GM21619 (cell line): ENCODE measurements around the gene FGA.

ENCODE experiments used
- ATAC-seq: cut with Tn5 transposase; IDR thresholded peaks from one replicate; pipeline ENCODE4 v1.9.1; 2021; ENCODE audit not compliant: unreplicated experiment

The FGA gene

DNA sequence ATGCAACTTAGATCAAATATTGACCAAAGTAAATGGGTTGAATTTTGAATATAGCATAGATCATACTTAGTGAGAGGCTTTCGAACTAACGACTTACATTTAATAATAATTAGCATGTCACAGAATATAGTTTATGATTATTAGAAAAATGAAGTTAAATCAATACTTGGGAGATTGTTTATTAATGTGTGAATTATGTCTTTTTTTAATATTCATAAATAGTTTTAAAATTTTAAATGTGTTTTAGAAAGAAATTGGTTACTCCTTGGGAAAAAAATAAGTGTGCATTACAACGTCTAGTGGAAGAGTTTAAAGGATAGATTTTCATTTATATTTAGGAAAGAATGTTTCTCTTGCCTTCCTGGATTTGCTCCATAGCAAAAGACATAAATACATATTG lies 7.3 kb downstream of the FGA start:
- ATAC-seq = no peak

DNA sequence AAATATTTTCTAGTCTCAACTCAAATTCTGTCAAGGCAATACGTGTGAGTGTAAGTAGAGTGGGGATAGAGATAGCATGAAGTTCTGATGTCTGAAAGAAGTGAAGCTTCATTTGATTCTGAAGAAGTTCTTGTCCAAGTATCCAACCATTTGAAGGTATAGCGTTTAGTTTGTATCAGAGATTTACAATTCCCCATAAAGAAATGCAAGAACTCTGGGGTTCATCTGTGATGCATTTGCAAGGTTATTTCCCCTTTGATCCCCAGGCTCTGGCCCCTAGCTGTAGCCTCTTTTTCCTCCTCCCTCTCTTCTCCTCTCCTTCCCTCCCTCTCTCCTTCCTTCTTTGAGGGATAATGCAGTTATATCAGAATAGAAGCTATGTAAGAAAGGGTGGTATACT lies 7.8 kb downstream of the FGA start:
- no peak for ATAC-seq

GRCh38 chr4:154579927-154580326 lies 10.6 kb downstream of the FGA start:
- no peak for ATAC-seq

- ATAC-seq = no peak
Measured at GRCh38 chr4:154578919-154579318, 11.6 kb downstream of the FGA start.

DNA sequence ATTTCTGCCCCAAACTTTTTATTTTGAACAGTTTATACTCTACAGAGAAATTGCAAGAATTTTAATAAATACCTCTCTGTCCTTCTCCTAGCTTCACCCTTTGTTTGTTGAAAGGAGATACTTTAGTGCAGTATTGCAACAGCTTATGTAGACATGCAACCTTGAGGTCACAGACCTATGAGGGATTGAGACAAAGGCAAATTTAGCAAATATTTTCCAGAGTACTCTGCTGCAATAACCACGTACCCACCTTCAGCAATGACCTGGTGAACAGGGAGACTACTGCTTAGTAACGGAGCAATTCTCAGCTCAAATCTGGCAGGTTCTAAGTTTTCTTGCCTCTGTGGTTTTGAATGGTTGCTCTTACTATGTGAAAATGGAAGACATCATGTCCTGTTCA lies 13.2 kb downstream of the FGA start:
- no peak for ATAC-seq

DNA sequence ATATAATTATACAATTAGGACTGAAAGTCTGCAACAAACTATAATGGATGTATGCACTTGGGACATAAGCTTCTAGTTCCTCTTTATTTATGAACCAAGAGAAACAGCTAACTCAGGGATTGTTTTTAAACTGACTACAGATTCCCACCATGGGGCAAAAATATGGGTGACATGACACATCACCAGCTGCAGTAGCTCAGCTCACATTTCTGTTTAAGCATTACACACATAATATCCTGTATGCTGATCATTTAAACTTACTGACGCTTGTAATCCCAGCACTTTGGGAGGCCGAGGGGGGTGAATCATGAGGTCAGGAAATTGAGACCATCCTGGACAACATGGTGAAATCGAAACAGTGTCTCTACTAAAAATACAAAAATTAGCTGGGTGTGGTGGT lies 16.2 kb downstream of the FGA start:
- ATAC-seq = no peak

- ATAC-seq = no peak
Measured at GRCh38 chr4:154573190-154573870, 17.2 kb downstream of the FGA start.

- no peak for ATAC-seq
Measured at GRCh38 chr4:154569584-154569983, 21.0 kb downstream of the FGA start.

DNA sequence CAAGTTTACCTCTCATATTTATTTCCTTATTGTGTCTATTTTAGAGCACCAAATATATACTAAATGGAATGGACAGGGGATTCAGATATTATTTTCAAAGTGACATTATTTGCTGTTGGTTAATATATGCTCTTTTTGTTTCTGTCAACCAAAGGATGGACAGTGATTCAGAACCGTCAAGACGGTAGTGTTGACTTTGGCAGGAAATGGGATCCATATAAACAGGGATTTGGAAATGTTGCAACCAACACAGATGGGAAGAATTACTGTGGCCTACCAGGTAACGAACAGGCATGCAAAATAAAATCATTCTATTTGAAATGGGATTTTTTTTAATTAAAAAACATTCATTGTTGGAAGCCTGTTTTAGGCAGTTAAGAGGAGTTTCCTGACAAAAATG lies 21.5 kb downstream of the FGA start:
- ATAC-seq = no peak

- no peak for ATAC-seq
Measured at GRCh38 chr4:154566639-154567204, 23.8 kb downstream of the FGA start.

- no peak for ATAC-seq
Measured at GRCh38 chr4:154565704-154566103, 24.8 kb downstream of the FGA start.

- no peak for ATAC-seq
Measured at GRCh38 chr4:154564311-154564710, 26.2 kb downstream of the FGA start.

DNA sequence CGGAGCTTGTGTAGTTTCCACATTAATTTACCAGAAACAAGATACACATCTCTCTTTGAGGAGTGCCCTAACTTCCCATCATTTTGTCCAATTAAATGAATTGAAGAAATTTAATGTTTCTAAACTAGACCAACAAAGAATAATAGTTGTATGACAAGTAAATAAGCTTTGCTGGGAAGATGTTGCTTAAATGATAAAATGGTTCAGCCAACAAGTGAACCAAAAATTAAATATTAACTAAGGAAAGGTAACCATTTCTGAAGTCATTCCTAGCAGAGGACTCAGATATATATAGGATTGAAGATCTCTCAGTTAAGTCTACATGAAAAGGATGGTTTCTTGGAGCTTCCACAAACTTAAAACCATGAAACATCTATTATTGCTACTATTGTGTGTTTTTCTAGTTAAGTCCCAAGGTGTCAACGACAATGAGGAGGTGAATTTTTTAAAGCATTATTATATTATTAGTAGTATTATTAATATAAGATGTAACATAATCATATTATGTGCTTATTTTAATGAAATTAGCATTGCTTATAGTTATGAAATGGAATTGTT lies 27.8 kb downstream of the FGA start, which contains the start of gene FGB:
Gene FGB (plus strand): TSS at position 315 of the 558 bp plus-strand sequence. CDS start 8 bp downstream, at position 323.
- no peak for ATAC-seq

DNA sequence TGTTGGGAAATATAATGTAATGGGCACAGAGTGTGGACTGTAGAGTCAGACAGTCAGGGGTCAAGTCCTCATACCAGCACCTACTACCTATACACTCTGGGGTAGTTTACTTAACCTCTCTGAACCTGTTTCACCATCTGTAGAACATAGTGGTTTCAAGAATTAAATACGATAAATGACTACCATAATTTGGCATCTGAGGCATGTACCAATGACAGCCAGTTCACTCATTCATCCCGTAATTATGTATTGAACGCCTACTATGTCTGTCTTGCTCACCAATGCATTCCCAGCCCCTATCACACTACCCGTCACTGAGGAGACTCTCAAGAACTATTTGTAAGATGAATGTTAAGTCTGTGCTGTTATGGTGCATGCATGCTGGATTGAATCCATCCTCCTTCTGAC lies 29.7 kb downstream of the FGA start:
- ATAC-seq = no peak

GRCh38 chr4:154560419-154560801 lies 30.1 kb downstream of the FGA start:
- ATAC-seq = no peak

DNA sequence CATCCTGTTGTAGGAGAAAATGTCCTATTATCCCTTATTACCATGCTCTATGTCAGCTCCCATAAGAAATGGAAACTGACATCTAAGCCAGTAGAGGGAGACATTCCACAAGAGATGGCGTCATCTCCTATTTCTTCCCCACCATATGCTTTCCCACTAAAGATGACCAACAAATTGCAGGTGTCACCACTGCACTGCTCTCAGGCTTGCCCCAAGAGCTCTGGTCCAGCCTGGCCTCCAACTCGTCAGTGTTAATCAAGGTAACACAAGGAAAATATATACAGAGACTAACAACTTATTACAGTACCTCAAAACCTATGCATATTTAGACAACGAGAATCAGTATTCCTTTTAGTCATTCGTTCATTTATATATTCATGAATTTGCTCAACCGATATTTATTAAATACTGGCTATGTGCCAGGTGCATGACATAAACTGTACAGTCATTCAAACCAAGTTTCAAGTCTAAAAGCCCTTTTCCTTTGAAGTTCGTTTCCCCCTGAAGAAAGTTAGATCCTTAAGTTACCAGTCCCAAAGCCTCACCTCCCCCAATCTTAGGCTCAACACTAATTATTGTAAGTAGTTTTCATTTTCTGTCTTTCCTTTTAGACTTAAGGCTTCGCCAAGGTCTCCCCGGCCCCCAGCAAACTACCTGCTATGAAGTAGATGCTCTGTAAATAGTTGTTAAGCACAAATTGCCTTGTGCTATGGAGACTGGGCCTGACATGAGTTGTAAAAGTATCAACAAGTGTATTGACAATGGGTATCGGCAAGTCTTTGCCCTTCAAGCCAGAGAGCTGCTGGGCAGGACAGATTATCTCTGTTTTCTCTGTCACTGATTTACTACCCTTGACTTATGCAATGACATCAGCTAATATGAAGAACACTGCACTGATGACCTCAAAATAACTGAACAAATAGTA lies 30.8 kb downstream of the FGA start:
- peak; percentile 85 for ATAC-seq

GRCh38 chr4:154559141-154559493 lies 31.4 kb downstream of the FGA start:
- ATAC-seq = peak; percentile 23

DNA sequence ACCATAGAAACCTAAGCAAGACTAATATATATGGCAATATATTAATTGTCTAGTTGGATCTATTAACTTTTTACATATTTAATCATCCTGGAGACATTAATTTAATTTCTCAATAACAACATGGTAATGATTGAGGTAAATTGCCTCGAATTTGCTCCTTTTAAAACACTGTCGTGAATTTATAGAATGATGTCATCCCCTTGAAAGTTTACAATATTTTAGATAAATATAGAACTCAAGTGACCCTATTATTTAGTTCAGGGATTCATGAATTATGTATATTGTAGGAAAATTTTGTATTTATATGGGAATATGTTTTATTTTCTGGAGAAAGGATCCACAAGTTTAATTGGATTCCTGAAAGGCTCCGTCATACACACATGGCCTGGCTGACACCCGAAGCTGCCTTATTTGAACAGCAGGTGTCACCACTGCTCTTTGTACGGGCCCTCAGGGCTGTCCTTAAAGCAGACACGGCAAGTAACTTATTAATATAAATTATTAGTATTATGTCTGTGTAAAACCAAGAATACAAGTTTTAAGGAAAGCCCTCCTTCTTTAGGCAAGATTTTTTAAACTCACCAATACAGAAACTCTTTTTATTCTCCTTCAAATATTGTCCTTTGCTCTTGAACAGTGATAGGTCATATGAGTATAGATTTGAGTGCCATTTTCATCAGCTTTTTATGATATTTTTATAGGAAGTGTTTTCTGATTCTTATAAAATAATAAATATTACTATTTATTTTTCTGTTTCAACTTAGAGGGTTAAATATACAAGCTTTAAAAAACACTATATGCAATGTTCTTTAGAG lies 38.5 kb downstream of the FGA start:
- ATAC-seq = peak; percentile 49

DNA sequence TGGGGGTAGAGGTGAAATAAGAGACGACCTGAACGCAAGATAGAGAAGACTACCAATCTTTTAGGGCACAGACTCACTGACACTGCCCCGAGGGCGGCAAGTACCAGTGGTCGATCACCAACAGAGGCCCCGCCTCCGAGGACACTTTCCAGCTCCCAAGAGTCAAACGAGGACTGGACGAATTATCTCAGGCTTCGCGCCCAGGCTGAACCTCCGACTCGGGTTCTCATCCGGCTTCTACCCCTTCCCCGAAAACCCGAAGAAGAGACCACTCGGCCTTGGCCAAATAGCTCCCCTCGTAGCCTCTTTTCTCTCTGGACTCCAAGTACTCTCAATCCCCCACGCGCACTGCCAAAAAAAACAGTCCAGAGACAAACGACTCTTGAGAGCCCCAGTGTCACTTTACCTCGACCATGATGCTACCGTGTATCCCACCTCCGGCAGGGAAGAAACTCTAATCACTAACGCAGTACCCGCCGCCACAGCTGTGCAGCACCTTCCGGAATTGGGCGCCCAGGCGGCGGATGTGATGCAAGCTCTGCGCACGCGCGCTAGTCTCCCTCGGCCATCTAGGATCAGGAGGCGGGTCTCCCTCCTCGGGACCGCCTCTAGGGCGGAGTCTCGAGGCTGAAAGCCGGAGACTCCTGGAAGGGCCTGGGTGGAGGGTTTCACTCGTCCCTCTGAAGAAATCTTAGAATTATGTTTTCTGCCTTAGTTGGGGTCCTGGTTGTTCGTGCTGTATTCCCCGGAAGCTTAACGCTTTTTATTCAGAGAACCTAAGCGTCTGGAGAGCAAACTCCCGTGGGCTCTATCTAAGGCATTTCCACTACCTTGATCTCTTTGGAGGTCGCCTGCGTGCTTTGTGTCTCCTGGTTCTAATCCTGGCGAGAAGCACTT lies 40.4 kb downstream of the FGA start, which contains the start of gene PLRG1:
Gene PLRG1 (minus strand): TSS at position 507 of the 897 bp plus-strand sequence. CDS start 92 bp downstream, at position 415.
- ATAC-seq = peak; percentile 96

DNA sequence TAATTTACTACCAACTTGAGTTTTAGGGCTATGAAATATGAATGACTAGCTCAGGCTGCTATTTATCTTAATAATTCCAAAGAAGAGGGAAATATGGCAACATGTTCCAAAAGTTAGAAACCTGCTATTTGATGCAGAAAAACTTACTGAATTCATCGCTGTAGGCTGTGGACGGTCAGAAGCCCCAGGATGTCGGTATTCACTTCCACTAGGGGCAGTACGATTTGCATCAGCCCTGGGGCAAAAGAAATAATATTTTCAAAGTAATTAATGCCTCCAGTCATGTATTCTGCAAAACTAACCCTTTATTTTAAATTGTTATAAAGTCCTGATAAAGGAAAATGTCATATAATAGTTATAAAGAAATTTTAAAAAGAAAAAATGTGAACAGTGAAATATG lies 44.9 kb downstream of the FGA start:
- ATAC-seq = no peak
